T-helper 17 cell (primary cell): ENCODE measurements around the gene PROP1. TPM values are rescaled to one million over a fixed set of nuclear protein-coding genes. Genes with fewer than 3 reads are reported as not detected.
"Not testable (repeated sequence)": the region's sequence is repeated elsewhere in the genome, so short reads cannot be mapped to it uniquely, and the experiment has no call there.

Experiments used
- ATAC-seq: fragments of 150-1000 bp; cut with Tn5 transposase; 2 replicates; pipeline ENCODE4 v1.10.0; 2021; ENCODE audit warnings: mild to moderate bottlenecking, moderate library complexity
- DNase-seq, 3 donors: peaks; one replicate each; pipeline versions ENCODE4 v3.0.0 to v3.0.0-alpha.2; 2020 to 2021
- H3K9me3 ChIP-seq: one replicate; pipeline ENCODE4 v1.7.0; 2013; ENCODE audit warnings: low read length, mild to moderate bottlenecking; ENCODE audit not compliant: control insufficient read depth, poor library complexity, severe bottlenecking
- H3K27ac Mint-ChIP-seq: one replicate; pipeline ENCODE4 v1.8.0; 2022; ENCODE audit warnings: mild to moderate bottlenecking, moderate library complexity, mixed read lengths
- H3K27me3 Mint-ChIP-seq: one replicate; pipeline ENCODE4 v1.8.0; 2022; ENCODE audit warnings: mixed read lengths
- H3K36me3 Mint-ChIP-seq: one replicate; pipeline ENCODE4 v1.8.0; 2022; ENCODE audit warnings: low read depth, mixed read lengths
- H3K4me1 Mint-ChIP-seq: one replicate; pipeline ENCODE4 v1.8.0; 2022; ENCODE audit warnings: mild to moderate bottlenecking, mixed read lengths
- H3K4me3 Mint-ChIP-seq: one replicate; pipeline ENCODE4 v1.8.0; 2022; ENCODE audit warnings: mild to moderate bottlenecking, moderate library complexity, mixed read lengths
- total RNA-seq, 4 donors: library from RNA in 2 of 4; stranded (reverse) in 2 of 4; gene quantifications; one replicate each; pipeline ENCODE4 v1.2.3 and lab custom pipeline; 2022 to 2026

The PROP1 gene
- total RNA-seq, 2 donors from 2014 or later: not detected

- no peak for ATAC-seq
- H3K27me3 Mint-ChIP-seq: no peaks in the 10 kb centered on the region
- H3K4me3 Mint-ChIP-seq: no peak overlapping the region
- H3K4me1 Mint-ChIP-seq: no peaks in the 10 kb centered on the region
- H3K27ac Mint-ChIP-seq: no peak overlapping the region
- no peaks in the 10 kb centered on the region for H3K36me3 Mint-ChIP-seq
- H3K9me3 ChIP-seq: no peaks in the 10 kb centered on the region
- DNase-seq: no peak
Measured at GRCh38 chr5:177972613-177973012, 23.4 kb downstream of the PROP1 start.

DNA sequence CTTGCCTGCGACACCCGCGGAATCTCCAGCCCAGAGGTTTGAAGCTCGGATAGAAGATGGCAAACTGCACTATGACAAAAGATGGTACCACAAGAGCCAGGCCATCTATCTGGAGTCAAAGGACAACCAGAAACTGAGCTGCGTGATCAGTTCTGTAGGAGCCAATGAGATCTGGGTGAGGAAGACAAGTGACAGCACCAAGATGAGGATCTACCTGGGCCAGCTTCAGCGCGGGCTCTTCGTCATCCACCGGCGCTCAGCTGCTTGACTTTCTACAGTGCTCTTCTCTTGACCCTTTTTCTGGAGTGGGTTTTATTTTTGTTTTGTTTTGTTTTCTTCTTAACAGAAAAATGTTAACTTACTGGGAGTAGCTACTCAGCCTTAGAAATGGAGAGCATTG lies 24.0 kb downstream of the PROP1 start:
- H3K27me3 Mint-ChIP-seq, DNase-seq, H3K4me3 Mint-ChIP-seq, ATAC-seq, H3K9me3 ChIP-seq, H3K27ac Mint-ChIP-seq, H3K36me3 Mint-ChIP-seq, H3K4me1 Mint-ChIP-seq: not testable (repeated sequence)

DNA sequence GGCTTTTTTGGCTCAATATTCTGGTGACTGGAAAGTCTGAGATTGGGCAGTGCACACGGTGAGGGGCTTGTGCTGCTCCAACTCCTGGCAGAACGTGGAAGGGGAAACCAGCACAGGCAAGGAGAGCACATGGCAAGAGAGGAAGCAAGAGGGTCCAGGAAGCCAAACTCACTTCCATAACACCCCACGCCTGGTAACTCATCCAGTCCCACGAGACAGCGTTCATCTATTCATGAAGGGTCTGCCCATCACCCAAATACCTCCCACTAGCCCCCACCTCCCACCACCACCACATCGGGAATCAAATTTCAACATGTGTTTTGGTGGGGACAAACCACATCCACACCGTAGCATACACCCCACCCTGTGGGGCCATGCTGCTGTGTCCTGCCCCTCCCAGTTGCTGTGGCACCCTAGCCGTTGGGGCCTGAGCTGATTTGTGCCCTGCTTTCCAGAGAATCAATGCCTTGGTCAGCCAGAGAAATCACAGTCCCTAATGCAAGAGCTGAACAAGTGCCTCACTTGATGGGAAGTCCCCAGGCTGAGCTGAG lies 27.3 kb downstream of the PROP1 start:
- Mint-ChIP-seq H3K4me1 (peaks cover 5% of the 10 kb centered on the region), H3K4me3 (no peak overlapping the region), H3K36me3 (peaks cover 2% of the 10 kb centered on the region), H3K27me3 (no peaks in the 10 kb centered on the region), H3K27ac (no peak overlapping the region)
- ATAC-seq: no peak
- H3K9me3 ChIP-seq: no peaks in the 10 kb centered on the region
- DNase-seq: no peak

GRCh38 chr5:177967221-177967887 lies 28.7 kb downstream of the PROP1 start:
- ATAC-seq: no peak

GRCh38 chr5:177966839-177967166 lies 29.2 kb downstream of the PROP1 start:
- DNase-seq (no peak), ATAC-seq (no peak)
- Mint-ChIP-seq H3K27ac (no peak overlapping the region), H3K4me3 (no peak overlapping the region), H3K4me1 (peaks cover 5% of the 10 kb centered on the region), H3K36me3 (peaks cover 5% of the 10 kb centered on the region), H3K27me3 (no peaks in the 10 kb centered on the region)
- no peaks in the 10 kb centered on the region for H3K9me3 ChIP-seq

More at GRCh38 chr5:177967221-177967887, 28.7 kb downstream of the PROP1 start:
- H3K9me3 ChIP-seq: no peaks in the 10 kb centered on the region
- Mint-ChIP-seq H3K4me1 (peaks cover 5% of the 10 kb centered on the region), H3K27me3 (no peaks in the 10 kb centered on the region), H3K36me3 (peaks cover 4% of the 10 kb centered on the region), H3K4me3 (no peak overlapping the region), H3K27ac (no peak overlapping the region)
- DNase-seq: no peak

- H3K4me1 Mint-ChIP-seq: peaks cover 5% of the 10 kb centered on the region
- H3K9me3 ChIP-seq: no peaks in the 10 kb centered on the region
- H3K27ac Mint-ChIP-seq: no peak overlapping the region
- H3K27me3 Mint-ChIP-seq: no peaks in the 10 kb centered on the region
- DNase-seq: no peak
- H3K36me3 Mint-ChIP-seq: peaks cover 5% of the 10 kb centered on the region
- no peak for ATAC-seq
- H3K4me3 Mint-ChIP-seq: no peak overlapping the region
Measured at GRCh38 chr5:177966009-177966838, 29.8 kb downstream of the PROP1 start.

DNA sequence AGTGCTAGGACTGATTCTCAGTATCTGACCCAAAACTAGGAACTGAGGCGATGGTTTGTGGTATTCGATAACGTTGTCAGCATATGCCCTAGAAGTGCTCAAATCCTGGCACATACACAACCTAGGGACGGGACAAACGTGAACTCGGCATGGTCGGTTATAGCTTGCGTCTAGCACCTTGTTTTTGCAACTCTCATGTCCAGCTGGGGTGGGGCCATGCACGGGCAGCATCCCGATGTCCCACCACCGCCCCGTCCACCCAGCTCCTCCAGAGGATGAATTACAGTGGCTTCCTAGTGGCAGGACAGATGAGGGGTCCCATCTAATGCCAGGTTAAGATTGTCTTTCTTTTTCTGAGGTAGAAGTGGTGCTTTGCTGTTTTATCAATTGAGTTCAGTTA lies 31.6 kb downstream of the PROP1 start:
- no peak overlapping the region for H3K27ac Mint-ChIP-seq
- H3K27me3 Mint-ChIP-seq: no peaks in the 10 kb centered on the region
- H3K9me3 ChIP-seq: no peaks in the 10 kb centered on the region
- no peak for DNase-seq
- peaks cover 5% of the 10 kb centered on the region for H3K4me1 Mint-ChIP-seq
- no peak overlapping the region for H3K4me3 Mint-ChIP-seq
- no peak for ATAC-seq
- peaks cover 9% of the 10 kb centered on the region for H3K36me3 Mint-ChIP-seq

DNA sequence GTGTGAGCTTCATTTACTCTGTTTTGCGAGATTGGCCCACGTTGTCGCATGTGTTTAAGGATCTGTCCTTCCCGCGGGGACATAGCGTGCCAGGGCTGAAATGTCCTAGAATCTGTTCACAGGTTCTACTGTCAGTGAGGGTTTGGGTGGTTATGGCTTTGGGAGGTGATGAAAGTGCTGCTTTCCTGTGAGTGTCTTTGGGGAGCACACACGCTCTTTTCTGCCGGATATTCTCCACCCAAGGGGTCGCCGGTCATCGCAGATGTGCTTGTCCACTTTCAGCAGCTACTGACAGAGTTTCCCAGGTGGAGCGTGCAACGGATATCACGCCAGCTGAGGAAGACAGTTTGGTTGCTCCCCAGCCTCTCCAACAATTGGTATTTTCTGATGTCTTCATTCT lies 32.1 kb downstream of the PROP1 start:
- Mint-ChIP-seq H3K27me3 (no peaks in the 10 kb centered on the region), H3K27ac (no peak overlapping the region), H3K4me1 (peaks cover 8% of the 10 kb centered on the region), H3K4me3 (no peak overlapping the region), H3K36me3 (peaks cover 12% of the 10 kb centered on the region)
- DNase-seq (no peak), ATAC-seq (no peak)
- no peaks in the 10 kb centered on the region for H3K9me3 ChIP-seq

DNA sequence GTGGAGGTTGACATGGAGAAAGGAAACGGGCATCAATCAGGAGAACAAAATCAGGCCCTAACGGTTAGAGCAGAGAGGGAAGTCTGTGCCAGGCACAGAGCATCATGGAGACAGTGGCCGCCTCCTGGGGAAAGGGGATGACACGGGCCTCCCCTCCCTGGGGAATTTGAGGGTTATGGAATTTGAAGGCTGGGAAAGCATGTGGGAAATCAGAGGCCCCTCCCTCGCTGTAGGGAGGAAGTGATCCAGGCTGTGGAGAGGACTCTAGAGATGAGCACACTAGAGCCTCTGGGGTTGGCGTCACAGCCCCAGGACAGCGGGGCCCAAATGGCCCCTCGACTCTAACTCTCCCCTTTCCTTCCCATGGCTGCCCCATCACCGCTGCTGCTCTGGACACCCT lies 36.7 kb downstream of the PROP1 start:
- peaks cover 10% of the 10 kb centered on the region for H3K36me3 Mint-ChIP-seq
- no peak for ATAC-seq
- H3K4me3 Mint-ChIP-seq: no peak overlapping the region
- H3K4me1 Mint-ChIP-seq: peaks cover 2% of the 10 kb centered on the region
- no peaks in the 10 kb centered on the region for H3K27me3 Mint-ChIP-seq
- no peak overlapping the region for H3K27ac Mint-ChIP-seq
- DNase-seq: no peak
- no peaks in the 10 kb centered on the region for H3K9me3 ChIP-seq

- no peak overlapping the region for H3K4me3 Mint-ChIP-seq
- peaks cover 2% of the 10 kb centered on the region for H3K4me1 Mint-ChIP-seq
- no peak overlapping the region for H3K27ac Mint-ChIP-seq
- H3K9me3 ChIP-seq: no peaks in the 10 kb centered on the region
- ATAC-seq (no peak), DNase-seq (no peak)
- H3K27me3 Mint-ChIP-seq: no peaks in the 10 kb centered on the region
- peaks cover 10% of the 10 kb centered on the region for H3K36me3 Mint-ChIP-seq
Measured at GRCh38 chr5:177958696-177959095, 37.3 kb downstream of the PROP1 start.

DNA sequence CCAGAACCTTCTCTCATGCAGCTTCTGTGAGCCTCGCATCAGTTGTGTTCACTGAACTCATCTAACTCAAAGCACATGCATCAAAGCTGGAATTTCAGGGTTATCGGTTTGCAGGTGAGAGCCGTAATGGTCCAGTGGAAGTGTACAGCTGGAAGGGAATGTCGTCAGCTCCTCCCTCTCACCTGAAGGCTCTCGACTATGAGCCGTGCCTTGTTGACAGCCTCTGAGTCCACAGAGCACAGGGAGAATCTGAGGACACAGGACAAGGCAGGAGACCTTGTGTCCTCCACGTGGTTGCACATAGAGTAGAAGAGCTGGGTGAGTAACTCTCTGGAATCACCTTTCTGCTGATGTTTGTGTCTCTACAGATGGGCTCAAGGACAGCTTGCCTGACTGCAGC lies 38.8 kb downstream of the PROP1 start:
- no peak for ATAC-seq
- no peak overlapping the region for H3K4me3 Mint-ChIP-seq
- no peaks in the 10 kb centered on the region for H3K27me3 Mint-ChIP-seq
- peaks cover 7% of the 10 kb centered on the region for H3K36me3 Mint-ChIP-seq
- no peak overlapping the region for H3K27ac Mint-ChIP-seq
- H3K4me1 Mint-ChIP-seq: peaks cover 2% of the 10 kb centered on the region
- H3K9me3 ChIP-seq: no peaks in the 10 kb centered on the region
- no peak for DNase-seq

DNA sequence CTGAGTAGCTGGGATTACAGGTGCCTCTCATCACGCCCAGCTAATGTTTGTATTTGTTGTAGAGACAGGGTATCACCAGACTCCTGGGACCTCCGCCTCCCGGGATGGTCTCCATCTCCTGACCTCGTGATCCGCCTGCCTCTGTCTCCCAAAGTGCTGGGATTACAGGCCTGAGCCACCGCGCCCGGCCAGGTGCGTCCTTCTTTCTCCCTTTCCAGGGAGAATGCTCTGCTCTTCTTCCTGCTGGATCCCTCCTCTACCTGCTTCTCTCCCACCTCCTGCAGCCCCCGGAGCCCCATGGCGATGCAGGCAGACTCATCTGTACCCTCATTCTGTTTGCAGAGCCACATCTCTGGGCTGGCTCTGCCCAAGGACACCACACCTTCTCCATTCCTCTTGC lies 42.9 kb downstream of the PROP1 start:
- DNase-seq, H3K27me3 Mint-ChIP-seq: not testable (repeated sequence)

DNA sequence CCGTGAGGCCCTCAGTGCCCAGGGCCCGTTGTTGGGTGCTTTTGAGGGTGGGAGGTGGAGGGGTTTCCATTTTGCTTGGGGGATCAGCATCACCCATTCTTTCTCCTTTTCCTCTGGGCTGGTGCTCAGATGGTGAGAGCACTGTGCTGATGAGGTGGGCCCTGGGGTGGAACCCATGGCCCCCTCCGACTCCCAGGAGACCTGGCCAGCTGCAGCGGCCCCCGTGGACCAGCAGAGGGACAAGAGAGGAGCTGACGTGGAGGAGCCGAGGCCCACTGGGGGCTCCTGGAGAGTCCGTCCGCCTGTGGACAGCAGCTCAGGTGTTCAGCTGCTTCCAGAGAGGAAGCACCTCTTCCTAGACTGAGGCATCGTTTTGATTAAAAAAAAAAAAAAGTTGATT lies 46.4 kb downstream of the PROP1 start:
- not testable (repeated sequence) for DNase-seq, H3K27ac Mint-ChIP-seq, H3K36me3 Mint-ChIP-seq, H3K9me3 ChIP-seq, H3K4me3 Mint-ChIP-seq, H3K4me1 Mint-ChIP-seq, H3K27me3 Mint-ChIP-seq, ATAC-seq

More for the DNA sequence above, 42.9 kb downstream of the PROP1 start:
- not testable (repeated sequence) for H3K36me3 Mint-ChIP-seq, ATAC-seq, H3K9me3 ChIP-seq, H3K27ac Mint-ChIP-seq, H3K4me1 Mint-ChIP-seq, H3K4me3 Mint-ChIP-seq
